Activated T-helper 9 cell treated with anti-CD3 and anti-CD28 coated beads, Interleukin-2, amount 50 U/mL, for 16 hours (primary cell): ENCODE measurements around the gene PTPRE.

Experiments used
- DNase-seq: peaks from one replicate; pipeline ENCODE4 v3.0.0-alpha.2; 2020; ENCODE audit warnings: low read depth

PTPRE gene

DNA sequence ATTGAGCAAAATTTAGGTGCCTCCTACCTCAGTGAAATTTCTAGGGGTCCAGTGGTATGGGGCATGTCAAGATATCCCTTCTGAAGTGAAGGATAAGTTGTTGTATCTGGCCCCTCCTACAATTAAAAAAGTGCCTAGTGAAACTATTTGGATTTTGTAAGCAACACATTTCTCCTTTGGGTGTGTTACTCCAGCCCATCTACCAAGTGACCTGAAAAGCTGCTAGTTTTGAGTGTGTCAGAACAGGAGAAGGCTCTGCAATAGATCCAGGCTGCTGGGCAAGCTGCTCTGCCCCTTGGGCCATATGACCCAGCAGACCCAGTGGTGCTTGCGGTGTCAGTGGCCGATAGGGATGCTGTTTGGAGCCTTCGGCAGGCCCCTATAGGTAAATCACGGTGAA is 46.0 kb downstream of the PTPRE start:
- DNase-seq, result no peak

DNA sequence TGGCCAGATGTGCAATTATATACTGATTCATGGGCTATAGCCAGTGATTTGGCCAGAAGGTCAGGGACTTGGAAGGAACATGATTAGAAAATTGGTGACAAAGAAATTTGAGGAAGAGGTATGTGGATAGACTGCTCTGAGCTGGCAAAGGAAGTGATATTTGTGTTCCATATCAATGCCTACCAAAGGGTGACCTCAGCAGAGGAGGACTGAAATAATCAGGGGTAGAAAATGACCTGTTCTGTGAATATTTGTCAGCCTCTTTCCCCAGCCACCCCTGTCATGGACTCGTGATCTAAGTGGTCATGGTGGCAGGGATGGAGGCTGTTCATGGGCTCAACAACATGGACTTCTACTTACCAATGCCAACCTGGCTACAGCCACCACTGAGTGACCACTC is 47.0 kb downstream of the PTPRE start:
- no peak for DNase-seq

DNA sequence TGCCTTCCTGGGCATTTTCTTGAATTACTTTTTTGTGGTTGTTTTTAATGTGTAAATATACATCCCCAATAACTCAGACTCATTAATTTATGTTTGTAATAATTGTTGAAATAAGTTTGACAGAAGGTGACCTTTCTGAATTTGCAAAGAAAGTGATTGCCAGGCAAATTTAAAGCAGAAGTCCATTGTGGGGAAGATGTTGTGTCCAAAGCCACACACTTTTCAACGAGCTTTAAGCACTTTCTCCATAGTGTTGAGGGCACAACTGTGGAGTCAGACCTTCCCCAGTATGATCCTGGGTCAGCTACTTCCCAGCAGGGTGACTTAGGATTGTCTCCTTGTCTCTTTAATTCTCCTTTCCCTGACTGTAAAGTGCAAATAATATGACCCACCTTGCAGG is 52.5 kb downstream of the PTPRE start:
- DNase-seq, result no peak

DNA sequence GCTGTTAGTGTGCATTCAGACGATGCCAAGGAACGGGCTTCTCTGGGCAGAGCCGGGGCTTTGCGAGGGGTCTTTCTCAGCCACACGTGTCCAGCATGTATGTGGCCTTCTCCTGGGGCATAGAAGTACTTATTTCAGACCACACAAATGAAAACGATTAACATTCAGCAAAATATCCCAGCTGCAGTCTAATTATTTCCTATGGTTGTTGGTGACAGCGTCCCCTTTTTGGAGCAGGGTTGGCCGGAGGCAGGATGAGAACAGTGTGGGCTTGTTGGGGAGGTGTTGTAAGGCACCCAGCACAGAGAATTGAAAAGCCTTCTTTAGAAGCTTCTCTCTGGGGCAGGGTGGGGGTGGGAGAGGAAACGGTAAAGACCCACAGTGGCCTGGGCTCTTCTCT is 54.2 kb downstream of the PTPRE start:
- DNase-seq, result no peak

DNA sequence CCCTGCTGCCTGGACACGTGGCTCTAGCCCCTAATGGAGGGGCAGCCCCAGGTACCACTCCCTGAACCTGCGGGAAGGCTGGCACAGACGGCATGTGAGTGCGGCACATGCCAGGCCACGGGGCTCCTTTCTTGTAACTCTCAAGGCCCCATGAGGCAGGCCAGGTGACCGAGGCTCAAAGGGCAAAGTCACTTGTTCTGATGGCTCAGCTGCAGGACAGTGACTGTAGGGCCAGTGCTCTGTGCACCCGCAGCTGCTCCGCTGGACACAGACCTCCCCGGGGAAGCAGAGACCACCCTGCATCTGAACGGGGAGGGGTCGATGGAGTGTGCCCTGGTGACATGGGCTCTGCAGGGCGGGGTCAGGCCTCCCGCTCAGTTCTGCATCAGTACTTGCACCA is 55.3 kb downstream of the PTPRE start:
- DNase-seq, result no peak

DNA sequence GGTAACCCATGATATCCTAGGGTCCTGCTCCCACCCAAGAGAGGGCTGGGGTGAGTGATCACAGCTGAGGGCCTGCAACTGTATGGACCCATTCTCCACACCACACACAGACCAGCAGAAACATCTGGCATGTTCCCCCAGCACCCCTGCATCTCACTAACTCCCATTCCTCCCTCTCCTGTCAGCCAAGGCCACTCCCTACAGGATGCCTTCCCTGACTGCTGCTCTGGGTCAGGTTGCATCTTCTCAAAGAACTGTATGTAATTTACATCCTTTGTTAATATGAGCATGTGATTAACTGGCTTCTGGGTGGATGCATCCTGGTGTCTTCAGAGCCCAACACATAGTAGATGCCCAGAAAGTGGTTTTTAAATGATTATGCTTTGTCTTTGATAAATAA is 56.2 kb downstream of the PTPRE start:
- no peak for DNase-seq

DNA sequence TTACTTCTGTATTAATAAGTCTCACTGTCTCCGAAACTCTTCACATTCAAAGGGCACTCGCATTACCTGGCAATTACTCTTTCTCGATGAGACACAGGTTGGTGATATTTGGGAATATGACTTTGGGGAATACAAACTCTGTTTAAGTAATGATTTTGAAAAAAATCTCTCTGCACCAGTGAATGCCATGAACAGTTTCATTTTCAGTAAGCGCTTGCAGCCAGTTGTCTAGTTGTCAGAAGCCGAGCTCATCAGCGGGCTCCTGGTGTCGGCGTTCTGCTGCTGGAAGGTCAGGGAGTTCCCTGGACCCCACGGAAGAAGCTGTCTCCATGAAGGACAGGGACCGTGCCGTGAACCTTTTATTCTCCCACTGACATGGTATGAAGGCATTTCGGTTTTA is 57.7 kb downstream of the PTPRE start:
- no peak for DNase-seq

DNA sequence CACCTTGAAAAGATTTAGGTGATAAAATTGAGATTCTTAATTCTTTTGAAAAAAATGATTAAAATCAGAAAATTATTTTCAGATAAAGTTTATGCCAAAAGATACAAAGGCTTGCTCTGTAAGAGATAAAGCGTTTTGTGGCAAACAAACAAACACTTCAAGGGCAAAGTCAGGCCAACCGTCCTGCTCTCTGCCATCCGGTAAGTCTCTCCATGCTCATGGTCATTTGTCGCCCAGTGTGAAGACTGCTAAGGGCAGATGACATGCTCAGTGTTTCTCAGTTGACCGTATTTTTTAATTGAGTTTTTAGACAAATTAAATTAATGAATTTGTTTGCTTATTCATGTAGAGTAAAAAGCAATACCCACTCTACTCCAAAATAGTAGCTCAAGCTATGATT is 60.0 kb downstream of the PTPRE start:
- no peak for DNase-seq

DNA sequence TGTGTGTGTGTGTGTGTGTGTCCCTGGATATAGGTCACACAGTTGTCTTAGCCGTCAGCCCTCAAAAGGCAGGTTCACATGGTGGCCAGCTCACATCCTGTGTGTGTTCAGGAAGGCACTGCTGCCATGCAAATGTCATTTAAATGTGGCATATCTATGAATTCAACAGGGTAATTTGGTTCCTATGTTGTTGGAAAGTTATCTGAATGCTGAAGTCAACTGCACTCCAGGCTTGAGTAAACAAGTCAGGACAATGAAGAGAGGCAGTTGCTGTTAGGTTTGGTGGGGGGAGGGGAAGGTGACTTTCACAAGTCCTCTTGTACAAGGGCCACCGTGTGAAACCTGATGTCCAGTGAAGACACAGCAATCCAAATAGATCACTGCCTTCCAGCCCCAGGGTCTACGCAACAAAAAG is 61.1 kb downstream of the PTPRE start:
- no peak for DNase-seq

DNA sequence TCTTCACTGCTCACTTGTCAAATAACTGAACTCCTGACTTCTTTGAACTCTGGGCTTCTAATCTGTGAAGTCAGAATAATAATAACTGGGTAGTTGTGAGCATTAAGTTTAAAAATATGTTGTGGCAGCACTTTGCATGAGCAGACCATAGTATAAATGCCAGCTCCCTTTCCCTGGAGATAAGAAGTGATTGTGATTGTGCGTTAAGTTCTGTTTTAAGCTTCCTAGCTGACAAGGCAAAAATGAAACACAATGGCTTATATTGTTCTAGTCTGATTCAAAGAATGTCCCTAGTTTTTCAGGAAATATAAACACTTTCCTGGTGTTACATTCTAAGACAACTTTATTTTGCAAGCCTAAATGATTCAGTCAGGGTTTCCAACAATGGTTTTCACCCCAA is 61.8 kb downstream of the PTPRE start:
- no peak for DNase-seq

DNA sequence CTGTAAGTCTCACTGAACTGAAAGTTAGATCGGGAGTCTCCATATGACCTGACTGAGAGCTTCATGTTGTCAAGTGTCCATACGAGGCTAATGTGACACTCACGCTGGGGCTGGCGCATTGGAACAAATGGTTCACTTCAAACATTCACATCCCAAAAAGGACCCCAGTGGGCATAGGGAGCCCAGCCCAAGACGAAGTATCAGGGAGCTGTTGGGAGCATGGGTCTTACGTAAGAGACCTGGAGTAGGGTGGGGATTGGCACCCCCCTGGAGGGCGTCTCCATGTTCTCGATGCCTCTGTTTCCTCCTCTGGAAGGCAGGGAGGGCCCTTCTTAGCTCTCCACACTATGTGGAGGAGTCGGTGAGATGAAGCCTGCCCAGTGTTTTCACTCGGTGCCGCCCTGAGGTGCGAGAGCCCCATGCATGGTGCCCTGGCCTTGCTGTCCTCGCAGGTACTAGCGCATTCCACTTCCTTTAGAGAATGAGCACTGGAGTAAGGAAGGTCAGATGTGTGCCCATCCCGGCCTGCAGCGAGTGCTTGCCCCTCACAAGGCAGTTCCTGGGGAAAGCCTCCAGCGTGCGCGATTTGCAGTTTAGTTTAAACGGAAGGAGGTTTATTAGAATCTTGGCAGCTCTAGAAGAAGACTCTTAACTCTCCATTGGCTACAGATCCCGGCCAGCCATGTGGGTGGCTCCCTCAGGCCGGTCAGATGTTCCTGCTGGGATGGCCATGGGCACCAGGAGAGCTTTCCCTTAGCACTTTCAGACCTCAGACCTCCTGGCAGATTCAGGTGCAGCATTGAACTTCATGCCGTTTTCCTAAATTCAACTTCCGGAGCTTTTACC is 64.4 kb downstream of the PTPRE start:
- DNase-seq, result no peak

DNA sequence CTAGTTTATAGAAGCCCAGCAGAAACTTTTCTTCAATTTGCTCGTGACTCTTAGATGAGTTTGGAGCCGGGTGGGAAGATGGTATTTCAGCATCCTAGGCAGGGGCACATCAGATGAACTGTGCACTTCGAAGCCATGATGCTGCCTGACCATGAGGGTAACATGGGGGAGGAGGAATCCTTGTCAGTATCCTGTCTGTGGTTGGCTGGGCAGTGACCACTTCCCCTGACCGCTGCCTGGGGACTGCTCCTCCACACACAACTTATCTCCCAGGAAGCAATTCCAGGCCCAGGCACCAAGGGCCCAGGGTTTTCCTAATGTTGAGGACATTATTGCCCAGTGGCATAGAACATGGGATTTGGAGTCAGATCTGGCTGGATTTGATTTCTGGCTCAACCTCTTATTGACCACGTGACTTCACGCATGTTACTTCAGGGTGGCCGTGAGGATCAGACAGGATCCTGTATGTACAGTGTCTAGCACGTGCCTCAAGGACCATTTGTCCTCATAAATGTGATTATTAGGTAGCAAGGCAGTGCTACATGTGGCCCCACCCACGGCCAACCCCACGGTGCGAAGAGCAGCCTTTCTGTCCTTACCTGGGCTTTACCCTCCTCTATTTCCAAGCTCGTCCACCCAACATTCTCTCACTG is 65.2 kb downstream of the PTPRE start:
- DNase-seq, result no peak

DNA sequence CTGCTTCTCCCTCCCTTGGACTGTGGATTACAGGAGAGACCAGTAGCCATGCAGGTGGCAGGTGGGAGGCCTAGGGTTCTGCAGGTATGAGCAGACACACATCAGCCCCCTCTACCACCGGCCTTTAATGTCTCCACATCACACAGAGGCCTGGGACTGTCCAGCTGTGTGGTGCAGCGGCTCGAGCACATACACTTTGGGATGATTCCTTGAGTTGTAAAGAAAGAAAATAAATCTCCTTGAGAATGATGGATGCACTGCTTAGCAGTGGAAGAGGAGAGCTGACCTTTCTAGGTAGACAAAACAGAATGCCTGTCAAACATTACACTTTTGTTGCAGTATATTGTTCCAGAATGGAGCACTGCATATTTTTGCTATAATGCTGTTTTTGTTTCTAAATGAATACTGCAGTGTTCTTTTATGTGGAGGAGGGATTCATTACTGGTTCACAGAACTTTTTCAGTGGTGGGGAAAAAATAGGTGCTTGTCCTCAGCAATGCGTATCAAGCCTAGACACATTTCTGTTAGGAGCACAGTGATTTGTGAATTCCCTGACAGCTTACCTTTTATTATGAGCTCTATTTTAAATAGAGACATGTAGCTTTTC is 66.0 kb downstream of the PTPRE start:
- DNase-seq, result no peak

DNA sequence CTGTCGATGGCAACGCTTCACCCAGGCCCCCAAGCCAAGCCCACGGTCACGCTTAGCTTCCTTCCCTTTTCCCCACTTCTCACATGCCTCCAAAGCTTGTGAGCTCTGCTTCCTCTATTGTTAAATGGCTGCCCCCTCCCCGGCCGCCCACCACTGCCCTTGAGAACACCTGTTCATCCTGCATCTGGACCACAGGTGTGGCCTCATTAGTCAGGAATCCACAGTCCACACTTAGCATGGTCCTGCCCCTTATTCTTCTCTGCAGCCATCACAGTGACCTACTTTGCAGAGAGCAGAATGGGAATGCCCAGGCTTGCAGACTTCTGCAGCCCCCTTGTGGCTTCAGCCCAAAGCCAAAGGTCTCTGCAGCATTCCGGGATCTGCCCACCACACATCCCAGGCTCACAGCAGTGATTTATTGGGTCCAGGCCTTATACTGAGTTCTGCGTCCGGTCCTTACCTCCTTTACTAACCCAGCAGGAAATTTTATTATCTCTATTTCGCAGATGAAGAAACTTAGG is 66.9 kb downstream of the PTPRE start:
- no peak for DNase-seq

DNA sequence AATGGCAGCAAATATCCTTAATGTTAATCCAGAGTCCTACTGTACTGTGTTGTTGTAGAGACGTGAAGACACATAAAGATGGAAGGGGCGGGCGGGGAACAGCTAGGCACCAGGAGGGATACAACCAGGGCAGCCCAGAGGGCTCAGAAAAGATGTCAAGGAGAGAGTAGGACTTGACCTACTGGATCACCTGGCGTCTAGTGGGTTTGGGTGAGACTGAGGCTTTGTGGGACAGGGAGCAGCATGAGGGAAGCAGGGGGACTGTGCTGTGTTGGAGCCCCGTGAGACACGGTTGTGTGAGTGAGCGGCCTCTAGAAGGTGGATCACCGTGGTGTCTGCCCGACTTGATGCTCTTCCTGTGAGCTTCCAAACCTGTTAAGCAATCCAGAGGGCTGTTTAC is 68.0 kb downstream of the PTPRE start:
- DNase-seq, result no peak

DNA sequence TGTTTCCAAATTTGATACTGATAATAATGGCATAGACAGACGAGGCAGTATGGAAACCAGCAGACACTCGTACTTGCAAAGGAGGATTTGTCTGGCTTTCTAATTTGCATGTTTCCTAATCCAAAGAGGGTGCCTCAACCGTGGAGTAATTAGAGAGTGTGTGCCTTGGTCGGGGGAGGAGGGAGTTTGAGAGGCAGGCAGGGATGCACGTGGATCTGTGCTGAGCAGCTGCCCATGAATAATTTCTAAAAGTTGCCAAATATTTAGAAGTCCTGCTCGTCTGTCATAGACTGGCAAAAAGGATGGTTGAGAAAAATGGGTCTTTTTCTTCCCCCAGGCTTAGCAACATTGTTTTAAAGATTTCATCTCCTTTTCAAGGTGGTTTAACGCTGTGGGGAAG is 69.4 kb downstream of the PTPRE start:
- no peak for DNase-seq

DNA sequence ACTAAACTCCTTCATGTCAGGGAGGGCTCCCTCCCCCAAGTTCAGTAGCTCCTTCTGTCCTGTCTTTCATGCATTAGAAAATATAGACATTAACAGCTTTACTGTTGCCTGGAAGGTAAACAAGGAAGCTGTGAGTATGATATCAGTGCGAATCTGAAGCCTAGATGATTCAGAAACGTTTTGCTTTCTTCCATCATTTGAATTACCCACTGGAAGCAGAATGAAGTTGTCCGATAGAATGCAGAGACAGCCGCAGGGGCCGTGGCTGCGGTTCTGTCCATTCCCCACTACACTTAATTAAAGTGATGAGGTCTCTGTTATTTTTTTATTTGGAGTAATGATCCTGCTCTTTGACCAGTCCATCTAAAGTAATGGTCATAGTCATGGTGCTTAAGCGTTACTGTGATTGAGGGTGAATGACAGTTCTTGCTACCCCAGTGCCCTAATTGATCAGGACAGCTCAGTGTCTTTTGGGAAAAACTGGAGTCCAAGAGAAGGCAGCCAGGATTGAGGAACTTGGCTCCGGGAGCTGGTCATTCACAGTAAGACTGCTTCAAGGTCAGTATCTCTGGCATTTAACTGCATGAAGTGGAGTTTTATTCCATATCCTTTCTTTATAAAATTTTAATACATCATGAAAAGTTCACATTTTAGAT is 69.9 kb downstream of the PTPRE start:
- no peak for DNase-seq

DNA sequence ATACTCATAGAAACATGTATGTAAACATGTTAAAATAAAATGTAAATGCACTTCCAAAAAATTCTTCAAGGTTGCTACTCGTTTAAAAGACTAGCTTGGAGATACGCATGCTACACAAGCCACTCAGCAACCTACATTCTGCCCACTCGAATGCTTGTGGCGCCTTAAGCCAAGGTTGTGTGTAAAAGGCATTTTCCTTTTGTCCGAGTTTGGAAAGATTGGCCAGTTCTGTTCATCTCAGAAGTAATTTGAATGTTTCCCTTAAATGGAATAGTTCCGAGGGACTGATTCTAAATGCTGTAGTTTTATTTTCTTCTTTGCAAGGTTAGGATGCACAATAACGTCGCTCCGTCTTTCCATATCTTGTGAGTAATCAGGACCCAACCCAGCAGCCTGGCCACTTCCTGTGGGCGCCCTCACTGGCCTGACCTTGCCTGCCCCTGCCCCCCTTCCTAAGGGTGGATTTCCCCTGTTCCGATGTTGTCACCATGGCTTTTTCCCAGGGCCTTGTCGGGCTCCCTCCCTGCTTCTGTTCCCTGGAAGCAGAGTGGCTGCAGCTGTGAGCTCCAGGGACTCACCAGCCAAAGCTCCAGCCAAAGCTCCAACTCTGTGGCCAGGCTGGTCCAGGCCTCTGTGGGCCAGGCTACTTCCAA is 70.6 kb downstream of the PTPRE start:
- no peak for DNase-seq

DNA sequence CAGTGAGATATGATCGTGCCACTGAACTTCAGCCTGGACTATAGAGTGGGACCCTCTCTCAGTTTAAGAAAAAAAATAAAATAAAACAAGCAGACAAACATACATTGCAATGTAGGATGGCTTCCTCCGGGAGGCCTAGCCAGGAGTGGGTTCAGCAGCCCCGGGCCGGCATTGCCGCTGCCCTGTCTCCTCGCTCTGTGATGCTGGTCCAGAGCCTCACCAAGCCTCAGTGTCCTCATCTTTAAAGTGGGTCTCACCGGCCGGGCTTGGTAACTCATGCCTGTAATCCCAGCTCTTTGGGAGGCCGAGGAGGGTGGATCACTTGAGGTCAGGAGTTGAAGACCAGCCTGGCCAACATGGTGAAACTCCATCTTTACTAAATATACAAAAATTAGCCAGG is 71.6 kb downstream of the PTPRE start:
- DNase-seq, result no peak

DNA sequence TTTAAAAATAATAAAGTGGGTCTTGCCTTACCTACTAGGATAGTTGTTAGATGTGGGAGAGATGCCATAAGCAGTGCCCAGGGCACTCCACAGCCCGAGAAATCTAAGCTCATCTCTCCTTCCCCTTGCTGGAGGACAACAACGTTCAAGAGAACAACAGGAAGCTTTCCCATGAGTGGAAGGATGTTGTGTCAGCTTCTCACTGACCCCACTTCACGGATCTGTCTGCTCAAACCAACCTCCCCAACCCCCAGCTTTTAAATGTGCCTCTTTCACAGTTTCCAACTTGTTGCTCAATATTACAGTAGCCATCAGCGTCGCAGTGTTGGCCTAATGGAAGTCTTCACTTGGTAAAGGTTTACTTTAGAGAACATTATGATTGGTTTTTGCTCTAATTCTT is 72.1 kb downstream of the PTPRE start:
- no peak for DNase-seq

DNA sequence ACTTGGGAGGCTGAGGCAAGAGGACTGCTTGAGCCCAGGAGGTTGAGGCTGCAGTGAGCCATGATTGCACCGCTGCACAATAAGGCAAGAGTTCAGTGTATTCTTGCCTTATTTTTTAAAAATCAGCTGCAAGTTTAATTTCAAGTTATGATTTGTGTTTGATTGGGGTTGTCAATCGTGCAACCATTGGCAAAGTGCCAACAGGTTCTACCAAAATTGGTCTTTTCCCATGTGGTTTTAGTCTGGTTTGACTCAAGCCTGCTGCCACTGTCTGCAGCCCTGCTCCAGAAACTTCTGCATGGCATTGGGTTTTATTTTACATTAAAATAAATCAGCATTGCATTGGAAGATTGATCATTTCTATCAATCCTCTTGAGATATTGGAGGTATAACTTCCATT is 72.7 kb downstream of the PTPRE start:
- DNase-seq, result no peak

DNA sequence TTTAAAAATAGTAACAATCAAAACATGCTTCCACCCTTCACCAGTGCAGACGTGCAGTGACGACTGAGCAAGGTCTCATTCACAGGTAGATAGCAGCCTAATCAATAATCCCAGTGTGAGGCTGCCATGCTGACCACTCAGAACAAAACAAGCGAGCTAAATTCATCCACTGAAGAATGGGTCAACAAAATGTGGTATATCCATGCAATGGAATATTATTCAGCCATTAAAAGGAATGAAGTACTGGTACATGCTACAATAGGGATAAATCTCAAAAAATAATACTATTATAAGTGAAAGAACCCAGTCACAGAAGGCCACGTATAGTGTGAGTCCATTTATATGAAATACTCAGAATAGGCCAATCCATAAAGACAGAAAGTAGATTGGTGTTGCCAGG is 74.0 kb downstream of the PTPRE start:
- DNase-seq, result no peak
